Natural killer cell (primary cell): ENCODE data around the gene CRTC2. TPM values are rescaled to one million over a fixed set of nuclear protein-coding genes. Genes with fewer than 3 reads are reported as not detected.

Experiments used
- ATAC-seq, 3 donors: fragments of 150-1000 bp in 2 of 3; fragments of 200-7000 bp in 1 of 3; cut with Tn5 transposase; 1 replicate in 1 of 3; 2 replicates in 2 of 3; pipeline ENCODE4 v1.10.0; 2021; ENCODE audit warnings: mild to moderate bottlenecking in 2 of 3, moderate library complexity in 2 of 3
- DNase-seq, 2 donors: peaks; one replicate each; pipeline versions ENCODE4 v3.0.0 to v3.0.0-alpha.2; 2013 to 2021; ENCODE audit warnings: mixed read lengths in 1 of 2
- H3K27ac ChIP-seq: one replicate; pipeline ENCODE4 v1.5.1; 2013; ENCODE audit warnings: mild to moderate bottlenecking, low read length
- H3K27me3 ChIP-seq: one replicate; pipeline ENCODE4 v1.6.1; 2013; ENCODE audit warnings: low read length; ENCODE audit not compliant: control insufficient read depth, insufficient read depth
- H3K36me3 ChIP-seq: one replicate; pipeline ENCODE4 v1.6.1; 2013; ENCODE audit warnings: low read length; ENCODE audit not compliant: control insufficient read depth, insufficient read depth
- H3K4me1 ChIP-seq: one replicate; pipeline ENCODE4 v1.6.1; 2013; ENCODE audit warnings: low read length; ENCODE audit not compliant: control insufficient read depth, insufficient read depth
- H3K4me3 ChIP-seq: one replicate; pipeline ENCODE4 v1.5.1; 2013; ENCODE audit warnings: low read length
- H3K9me3 ChIP-seq: one replicate; pipeline ENCODE4 v1.6.1; 2013; ENCODE audit warnings: low read length; ENCODE audit not compliant: control insufficient read depth, insufficient read depth
- H3K27ac Mint-ChIP-seq, 2 donors: one replicate each; pipeline ENCODE4 v1.8.0; 2022; ENCODE audit warnings: mild to moderate bottlenecking in 2 of 2, mixed read lengths in 2 of 2, moderate library complexity in 1 of 2
- H3K27me3 Mint-ChIP-seq, 2 donors: one replicate each; pipeline ENCODE4 v1.8.0; 2022; ENCODE audit warnings: low read depth in 2 of 2, mixed read lengths in 2 of 2
- H3K36me3 Mint-ChIP-seq: one replicate; pipeline ENCODE4 v1.8.0; 2022; ENCODE audit warnings: mixed read lengths
- H3K4me1 Mint-ChIP-seq, 2 donors: one replicate each; pipeline ENCODE4 v1.8.0; 2022; ENCODE audit warnings: mixed read lengths in 2 of 2
- H3K4me3 Mint-ChIP-seq: one replicate; pipeline ENCODE4 v1.8.0; 2022; ENCODE audit warnings: mild to moderate bottlenecking, moderate library complexity, mixed read lengths
- H3K9me3 Mint-ChIP-seq, 2 donors: one replicate each; pipeline ENCODE4 v1.8.0; 2022; ENCODE audit warnings: mixed read lengths in 2 of 2
- CTCF ChIP-seq: fragments of 200-600 bp; IDR thresholded peaks from one replicate; pipeline ENCODE4 v1.8.0; 2022; ENCODE audit warnings: antibody characterized with exemption
- WGBS: methylation state at CpG from one replicate; pipeline ENCODE4 v1.1.7; 2013; ENCODE audit warnings: missing lambda C conversion rate; ENCODE audit not compliant: insufficient coverage; 5-methylcytosine and 5-hydroxymethylcytosine counted together
- intact Hi-C: fragments of 100-400 bp; cut with micrococcal nuclease; formaldehyde crosslinking; loops from one replicate; pipeline ENCODE4 v1.14.2; 2022
- total RNA-seq, 4 donors: library from RNA; stranded (reverse); fragments of 120-200 nt in 1 of 4; gene quantifications; one replicate each; pipeline versions ENCODE4 v1.2.3 to v1.2.4, GENCODE V29; 2013 to 2022

The CRTC2 gene
- total RNA-seq, 3 donors from 2014 or later (not counting 1 experiment from before 2014, with no cell fraction given), result 144 to 166 (median 154) TPM

- peak overlapping the region; percentile 79 for H3K27ac ChIP-seq
- peak overlapping the region; percentile 89 for H3K4me3 Mint-ChIP-seq
- DNase-seq, result peak in 1 of 2 donors; percentile 40
- H3K4me1 ChIP-seq, result peaks cover 39% of the 10 kb centered on the region
- 66% methylated on average over 14 of the region's 16 CpGs for WGBS
- no peaks in the 10 kb centered on the region for H3K27me3 ChIP-seq
- TF ChIP-seq CTCF, result no peak
- peaks cover 6% of the 10 kb centered on the region for H3K36me3 ChIP-seq
- no peaks in the 10 kb centered on the region for H3K9me3 Mint-ChIP-seq
- no peaks in the 10 kb centered on the region for H3K9me3 ChIP-seq
- peaks cover 48 to 71% of the 10 kb centered on the region in 2 donors for H3K4me1 Mint-ChIP-seq
- ATAC-seq, result no peak
- peak overlapping the region; percentile 91 for H3K4me3 ChIP-seq
- no peaks in the 10 kb centered on the region for H3K36me3 Mint-ChIP-seq
- intact Hi-C loops, result loop anchor here (10.0 kb wide), 1 partner anchor 262 kb away; the partner anchor contains the start of gene UBAP2L
- peak overlapping the region; percentile 91 to 92 for H3K27ac Mint-ChIP-seq
- H3K27me3 Mint-ChIP-seq, result no peaks in the 10 kb centered on the region
Observed at GRCh38 chr1:153962088-153963029, 3.9 kb upstream of the CRTC2 start.

- Mint-ChIP-seq H3K36me3 (no peaks in the 10 kb centered on the region), H3K4me1 (peaks cover 50 to 73% of the 10 kb centered on the region in 2 donors), H3K4me3 (peak overlapping the region; percentile 2), H3K9me3 (no peaks in the 10 kb centered on the region), H3K27ac (peak overlapping the region; percentile 91 to 92), H3K27me3 (no peaks in the 10 kb centered on the region)
- Histone ChIP-seq H3K4me1 (peaks cover 47% of the 10 kb centered on the region), H3K36me3 (peaks cover 6% of the 10 kb centered on the region), H3K27me3 (no peaks in the 10 kb centered on the region), H3K9me3 (no peaks in the 10 kb centered on the region), H3K27ac (no peak overlapping the region), H3K4me3 (no peak overlapping the region)
- ATAC-seq (no peak), DNase-seq (no peak)
- intact Hi-C loops, result loop anchor here (10.0 kb wide), 1 partner anchor 263 kb away; the partner anchor contains the start of gene UBAP2L
- 96% methylated on average over 4 of the region's 4 CpGs for WGBS
- TF ChIP-seq CTCF, result no peak
Observed at GRCh38 chr1:153961421-153961820, 3.0 kb upstream of the CRTC2 start.

GRCh38 chr1:153960206-153960605 is 1.8 kb upstream of the CRTC2 start:
- H3K27me3 Mint-ChIP-seq, result no peaks in the 10 kb centered on the region

More at GRCh38 chr1:153960206-153960605, 1.8 kb upstream of the CRTC2 start:
- Histone ChIP-seq H3K27me3 (no peaks in the 10 kb centered on the region), H3K9me3 (no peaks in the 10 kb centered on the region), H3K36me3 (peaks cover 6% of the 10 kb centered on the region), H3K4me3 (no peak overlapping the region), H3K4me1 (peaks cover 51% of the 10 kb centered on the region), H3K27ac (no peak overlapping the region)
- intact Hi-C loops, result loop anchor here (10.0 kb wide), 1 partner anchor 265 kb away; the partner anchor contains the start of gene UBAP2L
- Mint-ChIP-seq H3K36me3 (no peaks in the 10 kb centered on the region), H3K4me3 (no peak overlapping the region), H3K9me3 (no peaks in the 10 kb centered on the region), H3K27ac (peak overlapping the region; percentile 82 to 92), H3K4me1 (peaks cover 50 to 71% of the 10 kb centered on the region in 2 donors)
- 97% methylated on average over 11 of the region's 11 CpGs for WGBS
- TF ChIP-seq CTCF, result no peak
- DNase-seq (no peak), ATAC-seq (no peak)
